CD1c-positive myeloid dendritic cell (primary cell): ENCODE data around the gene SPRED1.

Source experiments
- DNase-seq: peaks from one replicate; pipeline ENCODE4 v3.0.0-alpha.2; 2016; ENCODE audit errors: extremely low spot score

The SPRED1 gene

GRCh38 chr15:38252481-38253350 lies at the start of gene SPRED1:
Gene SPRED1, plus strand, starts transcription at chr15:38252836. Its CDS starts 350 bp downstream, at chr15:38253186.
- DNase-seq = peak; percentile 84

- no peak for DNase-seq
These were observed 46.9 kb upstream of the SPRED1 start for GRCh38 chr15:38205526-38206272.

GRCh38 chr15:38207621-38208020 lies 45.0 kb upstream of the SPRED1 start:
- no peak for DNase-seq

- DNase-seq = peak; percentile 58
These were observed 44.4 kb upstream of the SPRED1 start for GRCh38 chr15:38208206-38208605.

GRCh38 chr15:38208779-38209178 lies 43.9 kb upstream of the SPRED1 start:
- no peak for DNase-seq

GRCh38 chr15:38211249-38211648 lies 41.4 kb upstream of the SPRED1 start:
- no peak for DNase-seq

- DNase-seq = peak; percentile 37
These were observed 40.8 kb upstream of the SPRED1 start for GRCh38 chr15:38211811-38212210.

- DNase-seq = peak; percentile 28
These were observed 39.8 kb upstream of the SPRED1 start for GRCh38 chr15:38212729-38213351.

- no peak for DNase-seq
These were observed 39.3 kb upstream of the SPRED1 start for GRCh38 chr15:38213356-38213755.

- no peak for DNase-seq
These were observed 36.9 kb upstream of the SPRED1 start for GRCh38 chr15:38215707-38216106.

- no peak for DNase-seq
These were observed 35.9 kb upstream of the SPRED1 start for GRCh38 chr15:38216763-38217162.

- no peak for DNase-seq
These were observed 35.4 kb upstream of the SPRED1 start for GRCh38 chr15:38217191-38217595.

- no peak for DNase-seq
These were observed 34.6 kb upstream of the SPRED1 start for GRCh38 chr15:38217788-38218609.

GRCh38 chr15:38220606-38221273 lies 31.9 kb upstream of the SPRED1 start:
- DNase-seq = no peak

GRCh38 chr15:38224486-38224885 lies 28.1 kb upstream of the SPRED1 start:
- DNase-seq = no peak

- no peak for DNase-seq
These were observed 27.3 kb upstream of the SPRED1 start for GRCh38 chr15:38225381-38225780.

GRCh38 chr15:38226608-38227266 lies 25.9 kb upstream of the SPRED1 start:
- DNase-seq = no peak

GRCh38 chr15:38227941-38228340 lies 24.7 kb upstream of the SPRED1 start:
- no peak for DNase-seq

- DNase-seq = no peak
These were observed 24.0 kb upstream of the SPRED1 start for GRCh38 chr15:38228618-38229017.

- DNase-seq = peak; percentile 63
These were observed 22.8 kb upstream of the SPRED1 start for GRCh38 chr15:38229705-38230310.
